Activated naive CD4-positive, alpha-beta T cell treated with Interleukin-2 at 50 U/mL for 16 hours (primary cell): Measurements from ENCODE around the gene SRP68.
A peak's percentile ranks its signal among the peaks of the same experiment; 100 is the strongest.

Source experiments
- DNase-seq: peaks from one replicate; pipeline ENCODE4 v3.0.0-alpha.2; 2020

Gene SRP68

DNA sequence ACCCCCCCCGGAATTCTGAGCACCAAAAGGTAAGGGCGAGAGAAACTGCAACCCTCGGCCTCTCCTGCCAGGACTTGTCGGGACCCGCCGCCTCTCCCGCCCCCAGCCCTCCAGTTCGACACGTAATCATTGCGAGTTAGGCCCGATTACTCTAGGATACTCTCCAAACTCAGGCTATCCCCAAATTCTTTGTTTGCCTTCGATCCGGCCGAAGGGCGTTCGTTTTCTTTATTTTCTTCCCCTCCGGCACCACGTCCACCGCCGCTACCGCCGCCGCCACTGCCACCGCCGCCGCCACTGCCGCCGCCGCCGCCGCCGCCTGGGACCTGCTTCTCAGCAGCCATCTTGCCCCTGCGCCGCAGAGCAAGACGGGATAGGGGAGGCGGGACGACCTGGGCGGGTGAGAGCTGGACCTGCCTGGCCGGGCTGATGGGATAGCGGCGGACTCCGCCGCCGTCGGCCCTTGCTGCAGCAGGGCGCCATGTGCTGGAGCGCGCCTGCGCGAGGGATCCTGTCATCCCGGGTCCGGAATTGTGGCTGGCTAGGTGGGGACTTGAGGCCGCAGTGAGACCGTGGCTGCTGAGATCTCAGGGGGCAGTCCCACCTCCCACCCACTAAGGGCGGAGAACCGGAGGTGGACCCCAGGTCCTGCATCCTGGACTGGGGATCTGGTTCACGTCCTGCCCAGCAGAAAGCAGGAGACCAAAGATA lies at the start of gene SRP68:
Gene SRP68, minus strand, starts transcription at position 370 of the 711 bp plus-strand sequence. Its CDS starts 26 bp downstream, at position 344.
- peak; percentile 85 for DNase-seq

DNA sequence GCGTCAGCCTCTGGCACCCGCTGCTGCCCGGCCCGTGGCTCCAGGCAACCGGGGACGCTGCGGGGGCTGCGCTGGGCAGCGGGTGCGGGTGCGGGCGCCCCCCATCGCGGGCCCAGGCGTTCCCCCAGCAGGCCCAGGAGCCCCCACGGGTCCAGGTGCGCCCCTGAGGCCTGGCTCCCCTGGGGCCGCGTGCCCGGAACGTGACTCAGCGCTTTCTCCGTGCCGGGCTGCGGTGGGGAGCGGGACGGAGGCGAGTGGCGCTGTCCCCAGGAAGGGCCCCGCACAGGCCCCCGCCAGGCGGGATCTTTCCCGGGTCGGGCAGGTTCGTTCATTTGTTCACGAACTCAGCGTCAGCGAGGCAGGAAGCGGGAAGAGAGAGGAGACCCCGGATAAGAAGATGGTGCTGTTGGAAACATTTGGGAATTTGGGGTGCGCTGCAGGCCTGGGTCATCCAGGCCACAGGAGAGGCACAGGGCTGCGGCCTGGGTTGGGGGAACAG lies 49.7 kb upstream of the SRP68 start:
- no peak for DNase-seq

DNA sequence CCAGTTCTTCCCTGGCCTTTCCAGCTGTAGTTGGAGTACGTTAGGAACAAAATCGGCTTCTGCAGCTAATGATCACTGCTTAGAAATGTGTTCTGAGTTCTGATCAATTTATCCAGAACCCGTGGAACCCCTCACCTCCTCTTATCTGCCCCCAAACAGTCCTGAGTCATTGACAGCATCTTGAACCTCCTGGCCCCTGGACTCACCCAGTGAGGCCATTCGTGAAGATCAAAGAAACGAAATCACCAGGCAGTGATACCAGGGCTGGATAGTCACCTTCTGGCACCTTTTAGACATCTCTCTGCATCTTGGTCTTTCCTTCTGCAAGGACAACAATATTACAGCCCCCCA lies 48.3 kb upstream of the SRP68 start:
- DNase-seq: no peak

DNA sequence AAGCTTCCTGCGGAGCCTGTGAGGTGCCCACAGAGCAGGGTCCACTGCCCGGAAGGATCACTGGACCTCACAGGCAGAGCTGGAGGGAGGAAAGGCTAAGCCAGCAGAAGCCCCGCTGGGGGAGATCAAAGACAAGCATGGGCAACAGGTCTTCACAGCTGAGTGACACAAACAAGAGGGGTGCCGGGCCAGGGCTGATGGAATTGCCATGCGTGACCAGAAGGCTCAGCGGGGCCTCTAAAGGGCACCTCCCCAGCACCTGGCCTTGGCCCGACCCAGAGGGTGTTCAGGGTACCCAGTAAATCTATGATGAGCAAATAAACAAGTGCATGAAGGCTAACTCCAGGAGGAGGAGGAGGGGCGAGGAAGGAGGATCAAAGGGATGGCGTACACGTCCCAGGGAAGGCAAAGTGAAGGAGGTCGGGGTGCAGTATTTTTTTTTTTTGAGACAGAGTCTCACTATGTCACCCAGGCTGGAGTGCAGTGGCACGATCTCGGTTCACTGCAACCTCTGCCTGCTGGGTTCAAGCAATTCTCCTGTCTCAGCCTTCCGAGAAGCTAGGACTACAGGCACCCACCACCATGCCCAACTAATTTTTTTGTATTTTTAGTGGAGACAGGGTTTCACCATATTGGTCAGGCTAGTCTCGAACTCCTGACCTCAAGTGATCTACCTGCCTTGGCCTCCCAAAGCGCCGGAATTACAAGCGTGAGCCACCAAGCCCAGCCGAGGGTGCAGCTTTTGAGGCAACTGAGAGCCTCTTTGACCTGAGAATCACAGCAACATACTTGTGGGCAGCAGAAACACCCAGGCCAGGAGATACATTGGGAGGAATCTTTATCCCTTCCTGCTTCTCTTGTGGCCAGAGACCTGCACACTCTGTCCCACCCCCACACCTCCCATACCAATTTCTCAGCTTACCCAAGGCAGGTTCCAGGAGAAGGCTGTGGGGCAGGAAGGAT lies 47.4 kb upstream of the SRP68 start:
- DNase-seq: no peak

DNA sequence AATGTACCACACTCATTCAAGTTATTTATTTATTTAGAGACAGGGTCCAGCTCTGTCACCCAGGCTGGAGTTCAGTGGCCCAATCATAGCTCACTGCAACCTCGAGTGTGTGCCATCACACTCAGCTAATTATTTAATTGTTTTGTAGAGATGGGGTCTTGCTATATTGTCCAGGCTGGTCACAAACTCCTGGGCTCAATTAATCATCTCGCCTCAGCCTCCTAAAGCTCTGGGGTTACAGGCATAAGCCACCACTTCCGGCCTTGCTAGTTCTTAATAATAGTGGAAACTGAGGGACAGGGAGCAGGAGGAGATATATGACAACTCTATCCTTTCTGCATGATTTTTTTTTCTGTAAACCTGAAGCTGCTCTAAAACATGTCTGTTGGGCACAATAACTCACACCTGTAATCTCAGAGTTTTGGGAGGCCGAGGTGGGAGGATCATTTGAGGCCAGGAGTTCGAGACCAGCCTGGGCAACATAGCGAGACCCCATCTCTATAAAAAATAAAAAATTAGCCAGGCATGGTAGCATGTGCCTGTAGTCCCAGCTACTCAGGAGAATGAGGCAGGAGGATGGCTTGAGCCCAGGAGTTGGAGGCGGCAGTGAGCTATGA lies 42.9 kb upstream of the SRP68 start:
- DNase-seq: no peak

DNA sequence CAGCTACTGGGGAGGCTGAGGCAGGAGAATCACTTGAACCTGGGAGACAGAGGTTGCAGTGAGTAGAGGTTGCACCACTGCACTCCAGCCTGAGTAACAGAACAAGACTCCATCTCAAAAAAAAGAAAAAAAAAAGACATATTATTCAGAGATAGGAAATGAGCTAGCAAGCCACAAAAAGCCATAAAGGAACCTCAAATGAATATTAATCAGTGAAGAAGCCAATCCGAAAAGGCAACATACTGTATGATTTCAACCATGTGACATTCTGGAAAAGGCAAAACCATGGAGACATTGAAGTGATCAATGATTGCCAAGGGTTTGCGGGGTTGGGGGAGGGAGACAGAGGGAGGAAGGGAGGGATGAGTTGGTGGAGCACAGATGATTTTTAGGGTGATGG lies 39.6 kb upstream of the SRP68 start:
- no peak for DNase-seq

DNA sequence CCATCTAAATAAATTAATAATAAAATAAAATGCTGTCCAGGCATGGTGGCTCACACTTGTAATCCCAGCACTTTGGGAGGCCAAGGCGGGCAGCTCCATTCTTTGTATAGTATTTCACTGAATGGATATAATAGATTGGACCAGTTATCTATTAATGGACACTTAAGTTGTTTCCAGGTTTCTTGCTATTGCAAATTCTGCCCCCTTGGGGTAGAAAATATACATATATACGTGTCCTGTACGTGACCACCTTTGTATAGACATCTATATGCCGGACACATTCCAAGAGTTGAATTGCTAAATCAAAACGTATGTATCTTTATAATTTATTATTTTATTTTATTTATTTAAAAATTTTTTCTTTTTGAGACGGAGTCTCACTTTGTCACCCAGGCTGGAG lies 35.2 kb upstream of the SRP68 start:
- DNase-seq: no peak

DNA sequence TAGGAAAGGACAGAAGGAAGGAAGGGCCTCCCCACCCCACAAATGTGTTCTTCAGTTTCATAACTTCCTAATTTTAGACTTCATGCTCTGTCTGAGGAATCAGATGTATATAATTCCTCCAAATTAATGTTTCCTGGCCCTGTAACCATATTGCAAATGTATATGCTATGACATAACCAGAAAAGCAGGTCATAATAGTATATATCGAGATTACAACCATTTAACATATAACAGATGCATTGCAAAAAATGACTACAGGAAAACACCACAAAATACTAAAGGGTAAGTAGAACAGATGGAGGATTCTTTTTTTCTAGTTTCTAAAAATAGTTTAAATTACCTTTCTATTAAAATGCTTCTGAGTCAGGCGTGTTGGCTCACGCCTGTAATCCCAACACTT lies 34.4 kb upstream of the SRP68 start:
- DNase-seq: no peak

DNA sequence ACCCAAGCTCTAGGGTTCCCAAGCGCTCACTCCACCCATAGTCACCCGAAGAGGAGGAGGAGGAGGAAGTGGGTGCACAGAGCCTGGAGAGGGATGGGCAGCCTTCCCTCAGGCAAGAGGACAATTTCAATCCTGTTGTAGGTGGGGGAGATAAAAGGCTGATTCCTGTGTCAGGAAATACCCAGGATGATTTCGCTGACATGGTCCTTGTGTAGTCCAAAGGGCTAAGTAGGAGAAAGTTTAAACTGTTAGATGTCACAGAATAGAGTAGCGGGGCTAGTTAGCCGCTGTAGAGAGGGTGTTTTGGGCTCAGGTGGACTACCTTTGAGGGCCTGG lies 32.5 kb upstream of the SRP68 start:
- DNase-seq: no peak

DNA sequence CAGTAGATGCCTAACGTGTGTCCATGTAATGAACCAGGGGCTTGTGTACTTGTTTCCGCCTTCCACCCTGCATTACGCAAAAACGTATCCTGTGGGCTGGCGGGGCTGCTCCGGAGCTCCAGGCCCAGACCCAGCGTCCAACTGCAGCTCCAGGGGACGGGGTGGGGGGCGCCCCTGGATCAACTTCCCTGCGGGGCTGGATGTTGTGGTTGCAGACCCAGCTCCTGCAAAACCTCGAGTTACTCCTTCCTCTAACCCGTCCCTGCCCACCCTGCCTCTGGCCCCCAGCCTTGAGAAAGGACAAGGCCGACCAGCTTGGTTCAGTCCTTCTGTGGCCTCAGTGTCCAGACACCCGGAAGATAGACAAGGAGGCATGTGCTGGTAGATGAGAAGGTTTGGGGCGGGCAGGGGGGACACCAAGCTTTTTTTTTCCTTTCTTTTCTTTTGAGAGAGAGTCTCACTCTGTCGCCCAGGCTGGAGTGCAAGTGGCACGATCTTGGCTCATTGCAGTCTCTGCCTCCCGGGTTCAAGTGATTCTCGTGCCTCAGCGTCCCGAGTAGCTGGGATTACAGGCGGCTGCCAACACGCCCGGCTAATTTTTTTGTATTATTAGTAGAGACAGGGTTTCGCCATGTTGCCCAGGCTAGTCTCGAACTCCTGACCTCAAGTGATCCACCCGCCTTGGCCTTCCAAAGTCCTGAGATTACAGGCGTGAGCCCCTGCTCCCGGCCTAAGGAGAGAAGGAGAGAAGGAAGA lies 32.0 kb upstream of the SRP68 start:
- DNase-seq: no peak

DNA sequence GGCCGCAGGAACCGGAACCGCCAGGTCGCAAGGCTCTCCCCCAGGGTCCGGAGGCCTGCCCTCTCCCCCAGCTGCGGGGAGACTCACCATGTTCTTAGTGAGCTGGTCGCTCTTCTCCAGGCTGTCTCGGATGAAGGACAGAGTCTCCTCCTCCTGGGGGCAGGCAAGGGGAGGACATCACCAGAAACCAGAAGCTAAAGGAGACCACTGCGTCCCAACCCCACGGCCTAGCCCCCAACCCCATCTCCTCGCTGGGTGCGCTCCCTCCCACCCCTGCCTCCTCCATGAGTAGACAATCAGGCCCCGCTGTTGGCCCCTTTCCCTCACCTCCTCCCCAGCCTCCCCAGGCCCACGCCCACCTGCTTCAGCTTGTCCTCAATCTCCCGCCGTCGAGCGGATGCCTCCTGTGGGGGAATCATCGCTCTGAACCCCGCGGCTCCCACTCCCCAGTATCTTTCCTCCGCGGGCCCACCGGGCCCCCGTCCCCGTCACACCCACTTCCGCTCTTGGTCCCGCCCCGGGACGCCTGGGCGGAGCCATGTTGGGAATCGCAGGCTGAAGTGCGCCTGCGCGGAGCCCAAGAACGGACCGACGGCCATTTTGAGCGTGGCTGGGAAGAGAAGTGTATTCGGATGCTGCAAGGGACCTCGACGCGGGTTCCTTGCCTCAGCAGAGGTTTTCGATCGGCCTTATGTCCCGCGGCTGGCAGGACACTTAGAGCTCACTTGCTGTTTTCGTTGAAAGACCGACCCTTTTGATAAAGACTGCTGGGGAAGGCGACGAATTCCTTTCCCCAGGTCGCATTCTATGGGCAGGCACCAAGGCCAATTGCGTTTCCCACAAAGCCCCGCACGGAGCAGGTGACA lies 31.2 kb upstream of the SRP68 start, which contains the start of gene EXOC7:
Gene EXOC7, minus strand, starts transcription at position 514 of the 866 bp plus-strand sequence. Its CDS starts 95 bp downstream, at position 419.
- DNase-seq: peak; percentile 94

DNA sequence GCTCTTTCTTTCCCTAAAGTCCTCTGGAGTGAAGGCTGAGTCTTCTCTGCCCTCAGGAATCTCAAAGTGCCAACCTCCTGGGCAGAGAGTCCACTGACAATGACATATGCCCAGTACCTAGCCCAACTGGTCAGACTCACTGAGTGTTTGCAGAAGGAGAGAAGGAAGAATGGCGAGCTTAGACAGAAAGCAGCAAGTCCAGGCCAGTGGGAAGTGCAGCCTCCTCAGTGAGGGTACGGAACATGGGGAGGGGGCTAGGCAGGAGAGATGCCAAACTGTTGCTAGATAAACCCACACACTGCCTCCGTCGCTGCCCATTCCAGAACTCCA lies 30.6 kb upstream of the SRP68 start:
- DNase-seq: no peak

DNA sequence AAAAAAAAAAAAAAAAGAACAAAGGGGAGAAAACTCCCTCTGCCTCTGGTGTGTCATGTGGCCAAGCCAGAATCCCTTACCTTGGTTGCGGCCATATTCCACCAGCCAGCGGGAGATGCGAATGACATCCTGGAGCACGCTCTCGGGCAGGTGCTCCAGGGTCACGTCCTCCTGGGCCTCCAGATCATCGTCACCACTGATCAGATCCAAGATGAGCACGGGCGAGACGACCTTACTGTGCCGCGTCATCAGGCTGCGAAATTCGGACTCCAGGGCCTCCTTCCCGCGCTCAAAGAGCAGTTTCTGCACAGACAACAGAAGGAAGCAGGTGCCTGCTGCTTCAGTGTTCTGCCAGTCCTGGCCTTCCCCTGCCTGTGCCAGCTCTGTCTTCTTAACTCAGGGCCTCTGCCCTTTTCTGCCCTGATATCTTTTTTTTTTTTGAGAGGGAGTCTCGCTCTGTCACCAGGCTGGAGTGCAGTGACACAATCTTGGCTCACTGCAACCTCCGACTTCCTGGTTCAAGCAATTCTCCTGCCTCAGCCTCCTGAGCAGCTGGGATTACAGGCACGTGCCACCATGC lies 25.5 kb upstream of the SRP68 start:
- DNase-seq: no peak

DNA sequence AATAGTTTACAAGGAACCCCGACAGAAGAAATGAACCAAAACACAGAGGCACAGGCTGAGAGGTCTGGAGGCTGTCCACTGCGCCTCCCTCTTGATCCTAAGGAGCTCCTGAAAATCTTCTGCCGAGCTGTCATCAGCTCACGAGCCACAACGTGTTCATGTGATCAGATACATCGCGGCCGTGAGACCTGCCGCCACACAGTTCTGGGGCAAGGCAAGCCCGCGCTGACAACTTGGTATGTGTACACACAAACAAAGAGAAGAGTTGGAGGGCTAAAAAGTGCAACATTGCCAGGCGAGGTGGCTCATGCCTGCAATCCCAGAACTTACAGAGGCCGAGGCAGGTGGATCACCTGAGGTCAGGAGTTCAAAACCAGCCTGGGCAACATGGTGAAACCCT lies 23.6 kb upstream of the SRP68 start:
- no peak for DNase-seq

DNA sequence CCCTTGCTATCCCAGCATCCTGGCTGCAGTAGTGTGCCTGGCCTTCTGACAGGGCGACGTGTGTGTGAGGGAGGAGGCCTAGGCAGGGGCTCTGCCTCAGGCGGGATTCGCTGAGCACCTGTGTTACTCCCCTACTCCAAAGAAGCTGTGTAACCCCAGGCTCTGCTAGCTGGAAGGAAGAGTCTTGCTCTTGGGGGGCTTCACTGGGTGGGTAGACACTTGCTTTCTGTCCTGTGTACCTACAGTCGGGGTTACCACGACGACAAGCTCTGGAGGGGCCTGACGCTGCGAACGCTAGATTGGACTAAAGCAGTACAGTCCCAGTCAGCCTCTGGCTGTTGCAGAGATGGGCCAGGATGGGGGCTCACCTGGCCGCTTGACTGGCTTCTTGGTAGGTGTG lies 21.7 kb upstream of the SRP68 start:
- DNase-seq: no peak

DNA sequence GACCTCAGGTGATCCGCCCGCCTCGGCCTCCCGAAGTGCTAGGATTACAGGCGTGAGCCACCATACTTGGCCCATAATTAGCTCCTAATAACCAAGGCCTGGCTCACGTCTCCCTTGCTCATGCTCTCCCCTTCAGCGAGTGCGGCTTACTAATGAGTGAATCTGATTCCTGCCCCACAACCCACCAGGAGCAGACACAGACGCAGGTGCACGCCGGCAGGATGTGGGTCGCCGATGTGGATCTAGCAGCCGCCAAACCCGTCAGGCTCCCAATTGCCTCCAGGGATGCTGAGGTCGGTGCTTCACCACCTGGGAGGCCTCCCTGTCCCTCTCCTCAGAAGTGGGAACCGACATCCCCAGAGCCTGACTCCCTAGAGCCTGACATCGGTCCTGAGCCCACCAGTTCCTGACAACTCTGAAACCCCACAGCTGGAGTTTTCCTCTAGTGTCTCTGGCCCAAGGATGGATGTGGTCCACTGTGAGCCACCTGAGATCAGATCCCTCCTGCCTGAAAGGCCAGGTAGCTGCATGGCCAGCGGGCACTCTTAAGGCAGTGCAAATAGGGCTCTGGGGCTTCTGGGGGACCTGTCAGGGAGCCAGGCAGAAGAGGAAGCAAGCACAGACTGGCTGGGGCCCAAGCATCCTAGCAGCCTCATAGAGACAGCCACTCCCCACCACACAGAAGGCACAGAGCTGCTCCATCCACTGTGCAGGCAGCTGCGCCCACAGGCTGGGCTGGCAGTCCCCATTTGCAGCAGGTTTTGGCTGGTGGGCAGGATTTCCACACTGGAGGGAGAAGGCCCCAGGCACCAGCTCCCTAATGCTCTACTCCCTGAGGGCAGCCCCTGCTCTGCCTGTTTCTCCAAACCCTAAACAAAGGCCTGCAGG lies 20.5 kb upstream of the SRP68 start:
- DNase-seq: no peak

DNA sequence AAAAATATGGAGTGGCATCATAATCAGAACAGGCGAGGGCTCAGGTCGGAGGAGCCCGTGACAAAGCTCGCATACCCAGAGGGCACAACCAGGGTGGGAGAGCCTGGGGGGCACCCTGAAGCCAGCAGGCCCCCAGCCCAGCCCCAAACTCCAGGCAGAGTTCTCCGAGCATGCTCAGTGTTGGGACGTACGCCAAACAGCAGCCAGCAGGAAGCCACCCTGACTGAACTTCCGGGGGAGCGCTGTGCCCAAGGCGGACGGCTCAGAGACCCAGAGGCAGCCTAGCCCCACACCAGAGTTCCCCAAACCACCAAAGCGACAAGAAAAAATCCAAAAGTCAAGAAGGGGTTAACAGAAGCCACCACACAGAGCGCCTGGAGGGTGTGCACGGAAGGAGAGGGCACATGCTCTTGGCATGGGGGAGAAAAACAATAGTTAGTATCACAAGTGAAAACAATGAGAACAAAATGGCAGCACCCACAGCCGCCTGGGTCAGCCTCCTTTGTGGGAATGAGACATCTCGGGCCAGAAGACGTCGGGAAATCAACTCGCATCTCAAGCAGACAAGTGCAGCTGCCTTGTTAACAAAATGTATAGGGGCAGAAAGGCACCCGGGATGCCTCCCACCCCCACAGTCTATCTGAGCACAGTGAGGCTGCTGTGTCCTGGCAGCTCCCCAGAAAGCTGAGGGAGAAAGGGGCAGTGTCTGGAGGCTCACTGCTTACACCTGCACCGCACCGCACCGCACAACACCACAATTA lies 19.4 kb upstream of the SRP68 start:
- DNase-seq: peak; percentile 21

DNA sequence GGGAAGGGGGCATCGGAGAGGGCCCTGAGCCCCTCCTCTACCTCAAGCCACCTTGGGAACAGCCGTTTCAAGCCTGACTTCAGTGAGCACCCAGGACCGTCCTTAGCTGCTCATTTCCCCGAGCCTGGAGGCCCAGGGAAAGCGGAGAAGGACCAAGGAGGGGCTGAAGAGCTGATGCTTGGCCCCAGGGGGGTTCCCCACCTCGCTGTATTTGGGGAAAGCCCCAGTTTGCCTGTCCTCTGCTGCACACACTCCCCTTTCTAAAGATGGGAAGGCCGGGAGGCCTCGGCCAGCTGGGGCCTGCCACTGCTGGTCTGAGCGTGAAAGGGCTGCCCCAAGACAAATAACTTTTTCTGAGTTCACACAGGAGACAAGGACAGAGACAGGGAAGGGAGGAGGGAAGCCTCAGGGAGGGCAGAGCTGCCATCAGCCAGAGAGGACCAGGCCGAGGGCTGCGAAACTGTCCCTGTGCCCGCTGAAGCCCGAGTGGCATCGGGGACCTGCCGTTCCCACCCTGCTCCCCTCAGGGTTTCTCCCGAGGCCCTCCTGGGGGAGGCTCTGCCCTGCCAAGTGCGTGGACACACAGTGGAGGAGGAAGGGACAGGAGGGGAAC lies 18.3 kb upstream of the SRP68 start:
- DNase-seq: no peak
